ENCODE data around the gene FAM163B. TPM values are rescaled to one million over a fixed set of nuclear protein-coding genes. Genes with fewer than 3 reads are reported as not detected.

Gene FAM163B
- total and polyA plus RNA-seq, 2 experiments from 2014 or later, result 0.60 to 1.3 TPM

DNA sequence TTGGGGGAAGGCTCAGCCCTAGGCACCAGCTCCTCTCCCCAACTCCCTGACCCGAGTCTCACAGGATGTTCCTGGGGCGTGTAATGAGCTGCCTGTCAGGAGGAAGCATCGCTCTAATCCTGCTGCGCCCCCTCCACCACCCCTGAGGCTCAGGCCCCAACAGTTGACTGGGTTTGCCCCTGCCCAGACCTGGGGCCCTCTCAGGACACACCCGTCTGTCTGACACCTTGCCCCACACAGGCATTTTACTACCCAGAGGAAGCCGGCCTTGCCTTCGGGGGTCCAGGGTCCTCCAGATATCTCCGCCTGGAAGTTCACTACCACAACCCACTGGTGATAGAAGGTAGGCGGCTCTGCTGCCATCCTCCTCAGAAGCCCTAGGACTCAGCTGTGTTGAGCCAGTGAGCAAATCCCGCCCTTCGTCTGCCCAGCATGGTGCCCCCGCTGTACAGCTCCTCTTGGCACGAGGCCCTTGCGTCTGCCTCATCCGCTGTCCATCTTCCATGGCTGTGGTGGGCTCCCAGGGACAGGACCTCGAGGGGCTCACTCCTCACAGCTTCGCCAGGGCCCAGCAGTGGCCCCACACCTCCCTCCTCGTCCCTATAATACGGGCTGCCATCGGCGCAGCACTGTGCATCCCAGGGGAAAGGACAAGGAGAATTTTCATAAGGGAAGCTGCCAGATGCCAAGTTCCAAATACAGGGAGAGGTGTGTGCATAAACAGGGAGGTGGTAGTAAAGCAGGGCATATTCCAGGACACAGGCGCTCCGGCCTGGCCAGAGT, 35.0 kb upstream of the FAM163B start (continued):
- TF ChIP-seq, protein P1, sequence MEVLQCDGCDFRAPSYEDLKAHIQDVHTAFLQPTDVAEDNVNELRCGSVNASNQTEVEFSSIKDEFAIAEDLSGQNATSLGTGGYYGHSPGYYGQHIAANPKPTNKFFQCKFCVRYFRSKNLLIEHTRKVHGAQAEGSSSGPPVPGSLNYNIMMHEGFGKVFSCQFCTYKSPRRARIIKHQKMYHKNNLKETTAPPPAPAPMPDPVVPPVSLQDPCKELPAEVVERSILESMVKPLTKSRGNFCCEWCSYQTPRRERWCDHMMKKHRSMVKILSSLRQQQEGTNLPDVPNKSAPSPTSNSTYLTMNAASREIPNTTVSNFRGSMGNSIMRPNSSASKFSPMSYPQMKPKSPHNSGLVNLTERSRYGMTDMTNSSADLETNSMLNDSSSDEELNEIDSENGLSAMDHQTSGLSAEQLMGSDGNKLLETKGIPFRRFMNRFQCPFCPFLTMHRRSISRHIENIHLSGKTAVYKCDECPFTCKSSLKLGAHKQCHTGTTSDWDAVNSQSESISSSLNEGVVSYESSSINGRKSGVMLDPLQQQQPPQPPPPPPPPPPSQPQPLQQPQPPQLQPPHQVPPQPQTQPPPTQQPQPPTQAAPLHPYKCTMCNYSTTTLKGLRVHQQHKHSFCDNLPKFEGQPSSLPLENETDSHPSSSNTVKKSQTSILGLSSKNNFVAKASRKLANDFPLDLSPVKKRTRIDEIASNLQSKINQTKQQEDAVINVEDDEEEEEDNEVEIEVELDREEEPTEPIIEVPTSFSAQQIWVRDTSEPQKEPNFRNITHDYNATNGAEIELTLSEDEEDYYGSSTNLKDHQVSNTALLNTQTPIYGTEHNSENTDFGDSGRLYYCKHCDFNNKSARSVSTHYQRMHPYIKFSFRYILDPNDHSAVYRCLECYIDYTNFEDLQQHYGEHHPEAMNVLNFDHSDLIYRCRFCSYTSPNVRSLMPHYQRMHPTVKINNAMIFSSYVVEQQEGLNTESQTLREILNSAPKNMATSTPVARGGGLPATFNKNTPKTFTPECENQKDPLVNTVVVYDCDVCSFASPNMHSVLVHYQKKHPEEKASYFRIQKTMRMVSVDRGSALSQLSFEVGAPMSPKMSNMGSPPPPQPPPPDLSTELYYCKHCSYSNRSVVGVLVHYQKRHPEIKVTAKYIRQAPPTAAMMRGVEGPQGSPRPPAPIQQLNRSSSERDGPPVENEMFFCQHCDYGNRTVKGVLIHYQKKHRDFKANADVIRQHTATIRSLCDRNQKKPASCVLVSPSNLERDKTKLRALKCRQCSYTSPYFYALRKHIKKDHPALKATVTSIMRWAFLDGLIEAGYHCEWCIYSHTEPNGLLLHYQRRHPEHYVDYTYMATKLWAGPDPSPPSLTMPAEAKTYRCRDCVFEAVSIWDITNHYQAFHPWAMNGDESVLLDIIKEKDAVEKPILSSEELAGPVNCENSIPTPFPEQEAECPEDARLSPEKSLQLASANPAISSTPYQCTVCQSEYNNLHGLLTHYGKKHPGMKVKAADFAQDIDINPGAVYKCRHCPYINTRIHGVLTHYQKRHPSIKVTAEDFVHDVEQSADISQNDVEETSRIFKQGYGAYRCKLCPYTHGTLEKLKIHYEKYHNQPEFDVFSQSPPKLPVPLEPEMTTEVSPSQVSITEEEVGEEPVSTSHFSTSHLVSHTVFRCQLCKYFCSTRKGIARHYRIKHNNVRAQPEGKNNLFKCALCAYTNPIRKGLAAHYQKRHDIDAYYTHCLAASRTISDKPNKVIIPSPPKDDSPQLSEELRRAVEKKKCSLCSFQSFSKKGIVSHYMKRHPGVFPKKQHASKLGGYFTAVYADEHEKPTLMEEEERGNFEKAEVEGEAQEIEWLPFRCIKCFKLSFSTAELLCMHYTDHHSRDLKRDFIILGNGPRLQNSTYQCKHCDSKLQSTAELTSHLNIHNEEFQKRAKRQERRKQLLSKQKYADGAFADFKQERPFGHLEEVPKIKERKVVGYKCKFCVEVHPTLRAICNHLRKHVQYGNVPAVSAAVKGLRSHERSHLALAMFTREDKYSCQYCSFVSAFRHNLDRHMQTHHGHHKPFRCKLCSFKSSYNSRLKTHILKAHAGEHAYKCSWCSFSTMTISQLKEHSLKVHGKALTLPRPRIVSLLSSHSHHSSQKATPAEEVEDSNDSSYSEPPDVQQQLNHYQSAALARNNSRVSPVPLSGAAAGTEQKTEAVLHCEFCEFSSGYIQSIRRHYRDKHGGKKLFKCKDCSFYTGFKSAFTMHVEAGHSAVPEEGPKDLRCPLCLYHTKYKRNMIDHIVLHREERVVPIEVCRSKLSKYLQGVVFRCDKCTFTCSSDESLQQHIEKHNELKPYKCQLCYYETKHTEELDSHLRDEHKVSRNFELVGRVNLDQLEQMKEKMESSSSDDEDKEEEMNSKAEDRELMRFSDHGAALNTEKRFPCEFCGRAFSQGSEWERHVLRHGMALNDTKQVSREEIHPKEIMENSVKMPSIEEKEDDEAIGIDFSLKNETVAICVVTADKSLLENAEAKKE (CRISPR knock-in tag; IDR thresholded peaks at IDR 0.05), result no peak
- TF ChIP-seq, protein P2, sequence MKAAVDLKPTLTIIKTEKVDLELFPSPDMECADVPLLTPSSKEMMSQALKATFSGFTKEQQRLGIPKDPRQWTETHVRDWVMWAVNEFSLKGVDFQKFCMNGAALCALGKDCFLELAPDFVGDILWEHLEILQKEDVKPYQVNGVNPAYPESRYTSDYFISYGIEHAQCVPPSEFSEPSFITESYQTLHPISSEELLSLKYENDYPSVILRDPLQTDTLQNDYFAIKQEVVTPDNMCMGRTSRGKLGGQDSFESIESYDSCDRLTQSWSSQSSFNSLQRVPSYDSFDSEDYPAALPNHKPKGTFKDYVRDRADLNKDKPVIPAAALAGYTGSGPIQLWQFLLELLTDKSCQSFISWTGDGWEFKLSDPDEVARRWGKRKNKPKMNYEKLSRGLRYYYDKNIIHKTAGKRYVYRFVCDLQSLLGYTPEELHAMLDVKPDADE (IDR thresholded peaks at IDR 0.05), result no peak

DNA sequence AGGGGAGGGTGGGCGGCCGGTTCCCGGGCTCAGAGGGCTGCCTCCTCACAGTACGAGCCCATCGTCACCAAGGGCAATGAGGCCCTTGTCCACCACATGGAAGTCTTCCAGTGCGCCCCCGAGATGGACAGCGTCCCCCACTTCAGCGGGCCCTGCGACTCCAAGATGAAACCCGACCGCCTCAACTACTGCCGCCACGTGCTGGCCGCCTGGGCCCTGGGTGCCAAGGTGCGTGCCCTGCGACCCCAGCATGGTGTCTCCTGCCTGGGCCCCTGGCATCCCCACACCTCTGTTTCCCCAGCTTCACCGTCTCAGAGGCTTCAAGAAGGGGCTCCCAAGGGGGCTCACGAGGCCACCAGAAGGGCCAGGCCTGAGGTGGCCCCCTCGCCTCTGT, 34.2 kb upstream of the FAM163B start:
- no peaks in the 10 kb centered on the region for H3K9me3 Mint-ChIP-seq
- H3K4me1 ChIP-seq (ENCODE audit: insufficient read depth), result no peaks in the 10 kb centered on the region
- no peaks in the 10 kb centered on the region for H3F3A ChIP-seq (replicated peaks; ENCODE audit: low read depth)
- H3K4me2 ChIP-seq, result no peak overlapping the region
- no peak overlapping the region for H2AFZ ChIP-seq
- peaks cover 8% of the 10 kb centered on the region for H3K4me1 Mint-ChIP-seq
- H3K36me3 ChIP-seq (ENCODE audit: insufficient read depth), result no peaks in the 10 kb centered on the region
- H3K4me3 Mint-ChIP-seq, result no peak overlapping the region
- ATAC-seq (no peak), DNase-seq (ENCODE audit: low spot score) (no peak)
- no peaks in the 10 kb centered on the region for H3K27me3 ChIP-seq (ENCODE audit: insufficient read depth)
- H3K27ac Mint-ChIP-seq, result no peak overlapping the region
- no peak for TF ChIP-seq NANOG (IDR thresholded peaks at IDR 0.05; ENCODE audit: borderline replicate concordance)
- TF ChIP-seq, protein P3, sequence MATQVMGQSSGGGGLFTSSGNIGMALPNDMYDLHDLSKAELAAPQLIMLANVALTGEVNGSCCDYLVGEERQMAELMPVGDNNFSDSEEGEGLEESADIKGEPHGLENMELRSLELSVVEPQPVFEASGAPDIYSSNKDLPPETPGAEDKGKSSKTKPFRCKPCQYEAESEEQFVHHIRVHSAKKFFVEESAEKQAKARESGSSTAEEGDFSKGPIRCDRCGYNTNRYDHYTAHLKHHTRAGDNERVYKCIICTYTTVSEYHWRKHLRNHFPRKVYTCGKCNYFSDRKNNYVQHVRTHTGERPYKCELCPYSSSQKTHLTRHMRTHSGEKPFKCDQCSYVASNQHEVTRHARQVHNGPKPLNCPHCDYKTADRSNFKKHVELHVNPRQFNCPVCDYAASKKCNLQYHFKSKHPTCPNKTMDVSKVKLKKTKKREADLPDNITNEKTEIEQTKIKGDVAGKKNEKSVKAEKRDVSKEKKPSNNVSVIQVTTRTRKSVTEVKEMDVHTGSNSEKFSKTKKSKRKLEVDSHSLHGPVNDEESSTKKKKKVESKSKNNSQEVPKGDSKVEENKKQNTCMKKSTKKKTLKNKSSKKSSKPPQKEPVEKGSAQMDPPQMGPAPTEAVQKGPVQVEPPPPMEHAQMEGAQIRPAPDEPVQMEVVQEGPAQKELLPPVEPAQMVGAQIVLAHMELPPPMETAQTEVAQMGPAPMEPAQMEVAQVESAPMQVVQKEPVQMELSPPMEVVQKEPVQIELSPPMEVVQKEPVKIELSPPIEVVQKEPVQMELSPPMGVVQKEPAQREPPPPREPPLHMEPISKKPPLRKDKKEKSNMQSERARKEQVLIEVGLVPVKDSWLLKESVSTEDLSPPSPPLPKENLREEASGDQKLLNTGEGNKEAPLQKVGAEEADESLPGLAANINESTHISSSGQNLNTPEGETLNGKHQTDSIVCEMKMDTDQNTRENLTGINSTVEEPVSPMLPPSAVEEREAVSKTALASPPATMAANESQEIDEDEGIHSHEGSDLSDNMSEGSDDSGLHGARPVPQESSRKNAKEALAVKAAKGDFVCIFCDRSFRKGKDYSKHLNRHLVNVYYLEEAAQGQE (IDR thresholded peaks at IDR 0.05; ENCODE audit: unreplicated experiment), result no peak
- no peak for TF ChIP-seq ZNF114 (CRISPR knock-in tag; IDR thresholded peaks at IDR 0.05)
- no peaks in the 10 kb centered on the region for H3K79me2 ChIP-seq (replicated peaks; ENCODE audit: insufficient read depth)
- H3K9me2 ChIP-seq (ENCODE audit: insufficient read depth), result no peaks in the 10 kb centered on the region
- no peaks in the 10 kb centered on the region for H4K20me1 ChIP-seq (replicated peaks; ENCODE audit: insufficient read depth)
- no peak overlapping the region for H3K27ac ChIP-seq (ENCODE audit: low read depth)
- no peaks in the 10 kb centered on the region for H3K36me3 Mint-ChIP-seq (ENCODE audit: low read depth)
- no peak overlapping the region for H3K4me3 ChIP-seq
- H3K27me3 Mint-ChIP-seq (ENCODE audit: insufficient read depth, low read depth, poor library complexity), result peaks cover 6% of the 10 kb centered on the region
